Esophagus muscularis mucosa (tissue), 4 donors: ENCODE results near the gene WDR91. TPM values are rescaled to one million over a fixed set of nuclear protein-coding genes. Genes with fewer than 3 reads are reported as not detected.

Experiments
- DNase-seq: peaks from one replicate; pipeline ENCODE4 v3.0.0-alpha.2; 2017; ENCODE audit errors: extremely low spot score
- H3K27ac ChIP-seq, 4 donors: fragments of 200-600 bp; sonication (generic); replicated peaks in 1 of 4; 1 replicate in 3 of 4; 2 replicates in 1 of 4; pipeline ENCODE4 v1.5.1; 2016 to 2019; ENCODE audit warnings: mild to moderate bottlenecking in 1 of 4
- H3K27me3 ChIP-seq, 4 donors: fragments of 200-600 bp; sonication (generic); one replicate each; pipeline versions ENCODE4 v1.5.1 to v1.6.0; 2016 to 2019
- H3K36me3 ChIP-seq, 4 donors: fragments of 200-600 bp; sonication (generic); one replicate each; pipeline ENCODE4 v1.5.1; 2016 to 2019
- H3K4me1 ChIP-seq, 4 donors: fragments of 200-600 bp; sonication (generic); one replicate each; pipeline ENCODE4 v1.5.1; 2016 to 2019
- H3K4me3 ChIP-seq, 4 donors: fragments of 200-600 bp; sonication (generic); 1 replicate in 2 of 4; 2 replicates in 2 of 4; pipeline ENCODE4 v1.5.1; 2016 to 2019; ENCODE audit warnings: mild to moderate bottlenecking in 4 of 4, moderate library complexity in 1 of 4
- H3K9me3 ChIP-seq, 4 donors: fragments of 200-600 bp; sonication (generic); 1 replicate in 3 of 4; 2 replicates in 1 of 4; pipeline ENCODE4 v1.5.1; 2016 to 2019
- CTCF ChIP-seq, 3 experiments: fragments of 200-600 bp in 2 of 3; fragments of 450-650 bp in 1 of 3; sonication (generic) in 2 of 3; IDR thresholded peaks; one replicate each; pipeline ENCODE4 v1.5.1; 2017 to 2019; ENCODE audit warnings: antibody characterized with exemption in 3 of 3, mild to moderate bottlenecking in 2 of 3, moderate library complexity in 1 of 3
- EP300 ChIP-seq: sonication (generic); formaldehyde crosslinking; IDR thresholded peaks from one replicate; pipeline ENCODE4 v1.6.1; 2017; ENCODE audit warnings: antibody characterized with exemption
- POLR2A ChIP-seq: fragments of 450-650 bp; IDR thresholded peaks from one replicate; pipeline ENCODE4 v1.6.1; 2017; ENCODE audit warnings: antibody characterized with exemption, moderate library complexity, mild to moderate bottlenecking, low read depth
- POLR2AphosphoS5 ChIP-seq, 2 donors: sonication (generic); formaldehyde crosslinking; IDR thresholded peaks; one replicate each; pipeline ENCODE4 v1.6.1; 2017; ENCODE audit warnings: antibody characterized with exemption in 2 of 2
- WGBS: methylation state at CpG from one replicate; pipeline ENCODE4 v1.1.5; 2018; 5-methylcytosine and 5-hydroxymethylcytosine counted together
- intact Hi-C: fragments of 100-400 bp; cut with DNase I; formaldehyde crosslinking; loops from one replicate; pipeline ENCODE4 v1.15.1; 2023
- total RNA-seq, 4 donors: library from RNA; depleted of rRNA; stranded (reverse); fragments of >200 nt; gene quantifications; one replicate each; pipeline versions ENCODE4 v1.1.0 to v1.2.1, GENCODE V29; 2016

WDR91 gene
- total RNA-seq, 4 donors from 2014 or later, result 13.3 to 27.4 (median 20.4) TPM

- Histone ChIP-seq H3K27me3 (peaks cover 0 to 4% (median 0%) of the 10 kb centered on the region in 4 donors), H3K36me3 (peaks cover 4 to 39% (median 38%) of the 10 kb centered on the region in 4 donors), H3K9me3 (no peaks in the 10 kb centered on the region), H3K4me1 (peaks cover 62 to 65% (median 65%) of the 10 kb centered on the region in 4 donors), H3K4me3 (peak overlapping the region; percentile 82 to 88 (median 84)), H3K27ac (peak overlapping the region; percentile 94 to 98 (median 96))
- WGBS, result 6% methylated on average over 11 of the region's 17 CpGs
- DNase-seq, result no peak
- TF ChIP-seq CTCF (IDR thresholded peaks at IDR 0.05) (no peak), POLR2AphosphoS5 (IDR thresholded peaks at IDR 0.05) (no peak), EP300 (no peak), POLR2A (no peak)
- intact Hi-C loops, result loop anchor here (2.0 kb wide), 2 partner anchors 179 to 483 kb away; no protein-coding TSS in a partner anchor
These were observed 41.4 kb downstream of the WDR91 start for GRCh38 chr7:135169964-135170273.

- H3K27me3 ChIP-seq, result peaks cover 0 to 4% (median 0%) of the 10 kb centered on the region in 4 donors
- peak overlapping the region; percentile 82 to 88 (median 84) for H3K4me3 ChIP-seq
- intact Hi-C loops, result loop anchor here (2.0 kb wide), 1 partner anchor 179 kb away; no protein-coding TSS in a partner anchor
- 55% methylated on average over 10 of the region's 11 CpGs for WGBS
- peaks cover 68 to 71% (median 70%) of the 10 kb centered on the region in 4 donors for H3K4me1 ChIP-seq
- DNase-seq, result no peak
- peaks cover 4 to 44% (median 43%) of the 10 kb centered on the region in 4 donors for H3K36me3 ChIP-seq
- peak overlapping the region; percentile 94 to 98 (median 96) for H3K27ac ChIP-seq
- H3K9me3 ChIP-seq, result no peaks in the 10 kb centered on the region
- TF ChIP-seq EP300 (no peak), CTCF (IDR thresholded peaks at IDR 0.05) (peak in 1 of 3 experiments; percentile 21)
These were observed 42.0 kb downstream of the WDR91 start for GRCh38 chr7:135169141-135169963.

GRCh38 chr7:135168489-135169140 lies 42.7 kb downstream of the WDR91 start:
- intact Hi-C loops, result loop anchor here (2.0 kb wide), 1 partner anchor 178 kb away; no protein-coding TSS in a partner anchor
- peaks cover 71 to 75% (median 73%) of the 10 kb centered on the region in 4 donors for H3K4me1 ChIP-seq
- H3K9me3 ChIP-seq, result no peaks in the 10 kb centered on the region
- H3K36me3 ChIP-seq, result peaks cover 4 to 50% (median 49%) of the 10 kb centered on the region in 4 donors
- H3K27me3 ChIP-seq, result peaks cover 0 to 4% (median 0%) of the 10 kb centered on the region in 4 donors
- peak overlapping the region; percentile 94 to 98 (median 96) for H3K27ac ChIP-seq
- TF ChIP-seq POLR2AphosphoS5 (IDR thresholded peaks at IDR 0.05), result no peak
- no peak for TF ChIP-seq EP300
- TF ChIP-seq CTCF (IDR thresholded peaks at IDR 0.05), result no peak
- no peak for TF ChIP-seq POLR2A
- 89% methylated on average over 13 of the region's 13 CpGs for WGBS
- DNase-seq, result no peak
- H3K4me3 ChIP-seq, result peak overlapping the region in 1 of 4 donors; percentile 87

GRCh38 chr7:135168001-135168400 lies 43.3 kb downstream of the WDR91 start:
- no peaks in the 10 kb centered on the region for H3K9me3 ChIP-seq
- 39% methylated on average over 9 of the region's 9 CpGs for WGBS
- peak overlapping the region; percentile 94 to 98 (median 96) for H3K27ac ChIP-seq
- peaks cover 0 to 4% (median 0%) of the 10 kb centered on the region in 4 donors for H3K27me3 ChIP-seq
- TF ChIP-seq POLR2AphosphoS5 (IDR thresholded peaks at IDR 0.05), result no peak
- no peak for TF ChIP-seq POLR2A
- no peak for TF ChIP-seq CTCF (IDR thresholded peaks at IDR 0.05)
- no peak for TF ChIP-seq EP300
- intact Hi-C loops, result loop anchor here (2.0 kb wide), 1 partner anchor 177 kb away; no protein-coding TSS in a partner anchor
- H3K4me3 ChIP-seq, result no peak overlapping the region
- H3K36me3 ChIP-seq, result peaks cover 4 to 51% (median 49%) of the 10 kb centered on the region in 4 donors
- DNase-seq, result no peak
- H3K4me1 ChIP-seq, result peaks cover 71 to 76% (median 73%) of the 10 kb centered on the region in 4 donors
